SW480 (cell line): ENCODE results near the gene FAM83E.
"Not testable (repeated sequence)": the region's sequence is repeated elsewhere in the genome, so short reads cannot be mapped to it uniquely, and the experiment has no call there.

Experiments used
- DNase-seq: peaks from one replicate; pipeline ENCODE4 v3.0.0-alpha.2; 2016; ENCODE audit warnings: low spot score

The FAM83E gene

DNA sequence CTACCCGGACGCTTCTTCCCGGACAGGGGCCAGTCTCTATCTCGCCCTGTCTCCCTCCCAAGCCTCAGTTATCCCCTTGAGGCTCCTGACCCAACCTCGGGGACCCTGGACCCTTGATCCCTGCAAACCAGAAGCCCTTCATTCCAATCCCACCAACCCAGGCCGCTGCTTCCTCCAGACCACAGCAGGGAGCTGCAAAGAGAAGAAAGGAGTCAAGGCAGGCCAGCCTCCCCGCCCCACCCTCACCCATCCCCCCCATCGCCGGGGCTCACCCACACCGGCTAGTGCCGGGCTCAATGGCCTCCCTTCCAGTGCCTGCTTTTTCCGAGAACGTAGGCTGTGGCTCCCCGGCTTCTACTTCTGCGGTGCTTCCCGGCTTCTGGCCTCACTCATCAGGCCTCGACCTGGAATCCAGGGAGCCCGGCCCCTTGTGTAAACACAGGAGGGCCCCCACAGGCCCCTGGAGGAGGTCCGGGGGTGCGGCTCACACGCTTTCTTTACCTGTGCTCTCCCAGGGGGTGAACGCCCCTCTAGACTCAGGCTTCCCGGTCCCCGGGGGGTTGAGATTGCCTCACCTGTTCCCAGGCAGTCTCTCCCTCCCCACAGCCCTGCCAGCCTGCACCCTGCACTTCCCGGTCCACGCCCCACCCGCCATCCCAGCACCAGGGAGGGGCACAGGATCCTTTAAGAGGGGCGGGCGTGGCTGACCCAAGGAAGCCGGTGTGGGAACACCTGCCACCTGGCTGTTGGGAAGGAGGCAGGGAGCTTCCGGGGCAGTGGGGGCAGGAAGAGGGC, at the start of gene FAM83E:
FAM83E (minus strand) TSS at position 641 of the 795 bp plus-strand sequence. CDS start 1,704 bp downstream, outside the sequence.
- peak; percentile 85 for DNase-seq

DNA sequence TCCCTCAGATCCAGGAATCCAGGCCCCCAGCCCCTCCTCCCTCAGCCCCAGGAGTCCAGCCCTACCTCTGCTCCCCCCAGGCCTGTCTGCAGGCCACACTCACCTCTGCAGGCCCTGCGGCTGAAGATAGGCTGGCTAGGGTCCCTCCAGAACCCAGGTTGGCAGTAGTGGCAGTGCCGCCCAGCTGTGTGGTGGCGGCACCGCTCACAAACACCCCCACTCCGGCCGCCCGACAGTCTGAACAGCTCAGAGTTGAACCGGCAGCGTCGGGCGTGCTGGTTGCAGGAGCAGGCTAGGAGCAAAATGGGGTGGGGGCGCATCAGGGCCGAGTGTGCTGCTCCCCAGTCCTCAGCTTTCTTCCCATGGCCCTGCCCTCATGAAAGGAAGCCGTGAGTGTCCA, 49.6 kb upstream of the FAM83E start:
- DNase-seq, result no peak

DNA sequence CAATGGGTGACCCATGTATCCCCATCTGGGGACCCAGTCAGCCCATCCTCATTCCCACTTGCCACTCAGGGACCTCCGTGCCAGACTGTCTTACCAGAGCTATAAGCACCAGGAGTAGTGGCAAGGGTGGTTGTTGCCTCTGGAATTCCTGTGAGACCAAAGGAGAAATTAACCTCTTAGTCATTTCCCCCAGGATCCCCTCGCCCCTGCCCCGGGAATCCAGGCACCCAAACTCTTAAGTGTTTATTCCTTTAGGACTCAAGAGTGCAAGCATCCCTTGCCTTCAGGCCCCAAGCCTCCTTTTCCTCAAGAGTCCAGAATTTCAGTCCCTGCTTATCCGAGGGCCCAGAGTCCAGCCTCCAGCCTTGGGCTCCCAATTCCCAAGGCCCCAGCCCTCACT, 48.8 kb upstream of the FAM83E start:
- DNase-seq, result no peak

DNA sequence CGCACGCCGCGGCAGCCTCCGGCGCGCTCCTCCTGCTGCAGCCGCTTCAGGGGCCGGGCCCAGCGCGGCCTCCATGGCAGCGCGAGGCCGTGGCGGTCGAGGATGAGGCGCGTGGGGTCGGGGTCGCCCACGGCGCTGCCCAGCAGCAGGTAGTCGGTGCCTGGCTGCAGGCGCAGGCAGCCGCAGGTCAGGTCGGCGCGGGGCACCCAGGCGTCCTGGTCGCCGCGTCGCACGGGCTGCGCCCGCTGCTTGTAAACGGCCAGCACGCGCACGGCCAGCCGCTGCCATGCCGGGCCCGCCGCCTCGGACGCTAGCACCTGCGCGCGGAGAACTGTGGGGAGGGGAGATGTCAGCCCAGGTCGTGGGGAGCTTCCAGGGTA, 46.8 kb upstream of the FAM83E start:
- no peak for DNase-seq

DNA sequence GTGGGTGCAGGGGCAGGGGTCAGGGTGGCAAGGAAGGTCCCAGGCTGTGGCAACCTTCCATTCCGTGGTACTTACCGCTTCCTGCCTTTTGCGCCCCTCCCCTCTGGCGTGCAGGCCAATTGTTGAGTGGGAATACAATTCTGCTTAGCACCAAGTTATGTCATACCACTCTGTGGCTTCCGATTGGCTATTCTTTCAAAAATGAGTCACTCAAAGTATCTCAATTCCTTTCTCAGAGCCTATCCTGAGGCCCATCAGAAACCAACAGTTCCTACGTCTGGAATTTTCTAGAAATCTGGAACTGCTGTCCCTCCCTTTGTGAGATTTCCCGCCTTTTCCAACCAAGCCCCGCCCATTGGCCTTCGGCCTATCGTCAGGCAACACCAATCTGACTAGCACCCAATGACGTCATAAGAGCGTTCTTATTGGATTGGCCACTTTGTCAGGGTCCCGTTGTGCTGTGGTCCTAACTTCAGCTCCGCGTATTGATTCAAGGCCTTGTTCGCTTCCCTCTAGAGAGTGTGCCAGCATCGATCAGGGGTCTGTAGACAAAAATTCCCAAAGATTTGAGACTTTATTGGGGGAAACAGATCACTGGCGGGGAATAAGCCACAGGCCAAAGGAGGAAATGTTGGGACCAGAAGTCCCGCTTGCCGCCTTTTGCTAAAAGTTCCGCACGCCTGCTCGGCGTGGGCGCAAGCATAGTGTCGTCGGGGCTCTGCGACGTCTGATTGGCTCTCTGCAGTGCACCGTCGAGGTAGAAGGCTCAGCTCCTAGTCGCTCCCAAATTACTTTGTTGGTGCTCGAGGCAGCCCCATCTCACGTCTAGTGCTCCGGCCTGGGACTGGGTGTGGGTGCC, 46.2 kb upstream of the FAM83E start:
- DNase-seq, result peak; percentile 93

DNA sequence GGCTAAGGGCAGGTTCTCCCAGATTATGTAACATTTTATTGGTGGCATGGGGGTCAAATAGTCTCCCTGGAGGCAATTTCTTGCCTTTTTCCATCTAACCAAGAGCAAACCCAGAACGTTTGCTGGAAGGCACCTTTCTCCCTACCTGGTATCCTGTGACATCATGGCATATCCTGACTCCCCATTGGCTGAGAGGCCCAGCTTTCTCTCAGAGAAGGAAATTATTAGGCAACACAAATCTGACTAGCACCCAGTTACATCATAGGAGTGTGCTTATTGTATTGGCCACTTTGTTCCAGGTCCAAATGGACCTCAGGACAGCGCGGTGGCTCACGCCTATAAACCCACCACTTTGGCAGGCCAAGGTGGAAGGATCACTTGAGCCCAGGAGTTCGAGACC, 44.9 kb upstream of the FAM83E start:
- DNase-seq, result peak; percentile 60

DNA sequence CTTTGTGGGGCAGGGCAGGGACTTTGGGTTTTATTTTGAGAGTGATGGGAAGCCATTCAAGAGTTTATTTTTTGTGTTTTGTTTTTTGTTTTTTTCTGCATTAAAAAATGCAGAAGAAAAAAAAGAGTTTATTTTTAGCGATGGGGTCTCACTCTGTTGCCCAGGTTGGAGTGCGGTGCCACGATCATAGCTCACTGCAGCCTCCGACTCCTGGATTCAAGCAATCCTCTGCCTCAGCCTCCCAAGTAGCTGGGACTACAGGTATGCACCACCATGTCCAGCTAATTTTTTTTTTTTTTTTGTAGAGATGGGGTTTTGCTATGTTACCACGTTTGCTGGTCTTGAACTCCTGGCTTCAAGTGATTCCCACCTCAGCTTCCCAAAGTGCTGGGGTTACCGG, 43.6 kb upstream of the FAM83E start:
- no peak for DNase-seq

DNA sequence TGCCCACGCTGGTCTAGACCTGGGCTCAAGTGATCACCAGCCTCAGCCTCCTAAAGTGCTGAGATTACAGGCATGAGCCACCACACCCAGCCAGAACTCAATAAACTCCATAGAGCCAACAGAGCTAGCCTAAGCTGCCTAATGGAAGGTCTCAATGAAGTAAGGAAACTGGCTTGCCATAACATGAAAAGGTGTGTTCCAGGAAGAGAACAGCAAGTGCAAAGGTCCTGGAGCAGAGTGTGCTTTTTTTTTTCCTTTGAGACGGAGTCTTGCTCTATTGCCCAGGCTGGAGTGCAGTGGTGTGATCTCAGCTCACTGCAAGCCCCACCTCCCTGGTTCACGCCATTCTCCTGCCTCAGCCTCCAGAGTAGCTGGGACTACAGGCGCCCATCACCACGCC, 43.0 kb upstream of the FAM83E start:
- not testable (repeated sequence) for DNase-seq

DNA sequence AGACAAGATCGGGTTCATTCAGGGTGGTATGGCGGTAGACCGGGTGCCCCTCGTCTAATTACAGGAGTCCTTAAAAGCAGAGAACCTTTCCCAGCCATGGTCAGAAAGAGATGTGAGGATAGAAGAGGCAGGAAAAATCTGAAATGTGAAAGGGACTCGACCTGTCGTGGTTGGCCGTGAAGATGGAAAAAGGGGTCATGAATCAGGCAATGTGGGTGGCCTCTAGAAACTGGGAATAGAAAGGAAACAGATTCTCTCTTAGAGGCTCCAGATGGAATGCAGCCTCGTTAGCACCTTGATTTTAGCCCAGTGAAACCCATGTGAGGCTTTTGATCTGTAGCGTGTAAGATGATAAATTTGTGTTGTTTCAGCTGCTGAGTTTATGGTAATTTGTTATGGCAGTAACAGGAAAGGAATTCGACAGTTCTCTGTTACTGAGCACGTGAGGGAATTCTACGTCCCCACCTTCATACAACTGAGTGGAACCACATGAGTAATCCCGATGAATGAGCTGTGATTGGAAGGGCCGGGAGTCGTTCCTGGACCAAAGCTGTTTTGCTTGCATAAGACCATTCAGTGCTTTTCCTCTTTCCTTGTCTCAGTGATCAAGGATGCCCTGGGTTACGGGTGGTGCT, 42.1 kb upstream of the FAM83E start:
- DNase-seq, result peak; percentile 89

DNA sequence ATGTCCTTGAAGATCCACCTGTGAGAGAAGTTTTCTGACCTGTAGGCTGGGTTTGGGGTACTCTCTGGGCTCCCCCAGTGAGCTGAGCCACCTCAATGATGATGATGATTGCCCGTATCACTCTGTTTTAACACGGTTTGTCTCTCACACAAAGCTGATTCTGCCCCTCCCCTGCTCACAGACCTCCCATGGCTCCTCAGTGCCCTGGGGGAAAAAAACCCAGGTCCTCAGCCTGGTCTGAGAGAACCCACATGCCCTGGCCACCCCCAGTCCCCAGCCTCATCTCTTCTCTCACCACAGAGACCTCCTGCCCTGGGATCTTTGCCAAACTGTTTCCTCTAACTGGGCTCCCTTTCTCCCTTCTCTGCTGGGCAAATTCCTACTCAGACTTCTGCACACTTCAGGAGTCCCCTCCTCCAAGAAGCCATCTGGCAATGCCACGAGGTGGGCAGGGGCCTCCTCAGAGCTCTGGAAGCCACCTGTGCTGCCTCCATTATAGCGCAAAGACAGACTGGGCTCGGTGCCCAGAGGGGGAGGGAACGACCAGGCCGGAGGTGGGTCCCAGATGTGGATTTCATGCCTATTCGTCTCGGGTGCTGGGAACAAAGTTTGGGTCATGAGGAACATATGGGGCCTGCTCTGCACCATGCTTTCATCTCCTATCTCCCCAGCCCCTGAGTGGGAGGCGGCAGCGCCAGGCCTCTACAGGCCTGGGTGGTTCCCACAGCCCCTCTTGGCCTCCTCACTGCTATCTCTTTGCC, 39.6 kb upstream of the FAM83E start:
- no peak for DNase-seq

DNA sequence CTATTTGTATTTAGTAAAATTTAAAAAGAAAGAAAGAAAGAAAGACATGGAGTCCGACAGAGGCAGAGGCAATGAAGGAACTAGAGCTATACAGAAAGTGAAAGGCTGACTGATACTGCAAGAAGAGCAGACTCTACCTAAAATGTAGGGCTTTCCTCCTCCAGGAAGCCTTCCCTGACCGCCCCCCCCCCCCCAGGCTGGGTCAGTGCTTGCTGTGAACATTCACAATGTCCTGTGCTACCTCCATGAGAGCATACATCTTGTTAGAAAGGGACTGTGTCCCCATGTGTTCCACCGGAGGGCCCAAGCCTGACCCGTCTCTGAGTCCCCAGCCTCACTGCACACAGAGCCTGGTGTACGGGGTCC, 36.8 kb upstream of the FAM83E start:
- DNase-seq, result no peak

DNA sequence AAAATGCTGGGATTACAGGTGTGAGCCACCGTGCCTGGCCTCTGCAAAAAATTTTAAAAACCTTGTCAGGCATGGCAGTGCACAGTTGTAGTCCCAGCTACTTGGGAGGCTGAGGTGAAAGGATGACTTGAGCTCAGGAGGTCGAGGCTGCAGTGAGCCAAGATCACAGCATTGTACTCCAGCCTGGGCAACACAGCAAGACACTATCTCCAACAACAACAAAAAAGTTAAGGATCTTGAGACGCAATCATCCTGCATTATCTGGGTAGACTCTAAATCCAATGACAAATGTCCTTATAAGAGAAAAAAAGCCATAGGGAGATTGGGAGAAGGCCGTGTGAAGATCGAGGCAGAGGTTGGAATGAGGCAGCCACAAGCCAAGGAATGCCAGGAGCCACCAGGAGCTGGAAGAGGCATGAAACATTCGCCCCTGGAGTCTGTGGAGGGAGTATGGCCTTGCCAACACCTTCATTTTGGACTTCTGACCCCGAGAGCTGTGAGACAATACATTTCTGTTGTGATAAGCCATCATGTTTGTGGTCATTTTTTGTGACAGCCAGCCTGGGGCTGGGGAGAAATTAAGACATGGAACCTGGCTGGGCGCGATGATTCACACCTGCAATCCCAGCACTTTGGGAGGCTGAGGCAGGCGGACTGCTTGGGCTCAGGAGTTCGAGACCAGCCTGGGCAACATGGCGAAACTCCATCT, 36.3 kb upstream of the FAM83E start:
- DNase-seq, result no peak

DNA sequence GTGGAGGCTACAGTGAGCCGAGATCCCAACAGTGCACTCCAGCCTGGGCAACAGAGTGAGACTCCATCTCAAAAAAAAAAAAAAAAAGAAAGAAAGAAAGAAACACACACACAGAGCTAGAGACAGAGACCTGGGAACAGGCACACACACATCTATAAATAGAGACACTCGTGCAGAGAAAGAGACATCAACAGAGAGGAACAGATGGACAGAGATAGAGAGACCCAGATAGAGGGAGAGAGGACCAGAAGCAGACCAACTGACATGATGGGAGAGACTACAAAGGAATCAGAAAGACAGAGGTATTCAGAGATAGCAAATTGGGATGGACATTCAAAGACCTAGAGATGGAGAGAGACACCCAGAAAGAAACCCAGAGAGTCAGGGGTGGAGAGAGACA, 33.3 kb upstream of the FAM83E start:
- no peak for DNase-seq

DNA sequence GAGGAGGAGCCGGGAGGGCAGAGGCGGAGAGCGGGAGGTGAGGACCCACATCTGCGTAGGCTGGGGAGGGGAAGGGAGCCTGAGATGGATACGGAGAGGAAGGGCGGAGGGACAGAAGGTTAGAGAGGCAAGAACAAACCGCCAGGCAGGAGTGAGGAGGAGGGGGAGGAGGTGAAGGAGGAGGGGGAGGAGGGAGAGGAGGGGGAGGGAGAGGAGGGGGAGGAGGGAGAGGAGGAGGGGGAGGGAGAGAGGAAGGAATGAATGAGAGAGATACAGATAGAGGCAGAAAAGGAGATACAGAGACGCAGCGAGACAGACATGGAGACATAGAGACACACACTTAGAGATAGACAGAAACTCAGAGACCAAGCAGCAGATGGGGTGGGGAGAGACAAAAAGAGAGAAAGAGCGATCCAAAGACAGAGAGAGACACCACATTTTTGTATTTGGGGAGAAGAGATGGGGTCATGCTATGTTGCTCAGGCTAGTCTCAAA, 31.9 kb upstream of the FAM83E start:
- DNase-seq, result no peak

DNA sequence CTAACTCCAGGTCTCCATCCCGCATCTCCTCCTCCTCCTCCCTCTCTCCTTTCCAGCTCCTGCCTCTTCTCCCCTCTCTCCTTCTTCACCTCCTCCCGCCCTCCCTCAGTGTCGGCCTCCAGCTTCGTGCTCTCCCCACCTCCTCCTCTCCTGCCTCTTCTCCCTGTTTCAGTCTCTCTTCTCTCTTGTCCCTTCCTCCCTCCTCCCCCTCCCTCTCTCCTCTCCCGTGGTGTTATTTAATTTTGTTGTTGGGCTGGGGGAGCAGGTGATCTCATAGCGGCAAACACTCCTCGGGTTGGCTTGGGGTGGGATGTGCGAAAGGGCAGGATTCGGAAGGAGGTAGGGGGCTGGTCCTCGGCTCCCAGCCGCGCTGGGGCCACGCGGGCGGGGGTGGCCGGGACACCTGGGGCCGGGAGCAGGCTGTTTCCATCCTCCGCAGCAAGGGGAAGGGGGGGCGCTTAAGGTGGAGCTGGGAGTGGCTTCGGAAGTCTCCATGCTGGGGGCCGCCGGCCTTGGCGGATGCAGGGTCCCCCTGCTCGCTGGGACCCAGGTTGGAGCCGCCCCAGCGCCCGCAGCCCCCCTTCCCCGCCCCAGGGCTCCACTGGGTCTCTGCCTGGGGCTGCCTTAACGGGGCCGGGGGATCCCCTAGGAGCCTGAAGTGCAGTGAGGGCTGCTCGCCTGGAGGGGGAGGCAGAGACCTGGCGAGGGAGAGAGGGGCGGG, 31.3 kb upstream of the FAM83E start, which contains the start of gene CA11:
CA11 (minus strand) TSS at position 187 of the 721 bp plus-strand sequence. CDS start 555 bp downstream, outside the sequence.
- peak; percentile 90 for DNase-seq

DNA sequence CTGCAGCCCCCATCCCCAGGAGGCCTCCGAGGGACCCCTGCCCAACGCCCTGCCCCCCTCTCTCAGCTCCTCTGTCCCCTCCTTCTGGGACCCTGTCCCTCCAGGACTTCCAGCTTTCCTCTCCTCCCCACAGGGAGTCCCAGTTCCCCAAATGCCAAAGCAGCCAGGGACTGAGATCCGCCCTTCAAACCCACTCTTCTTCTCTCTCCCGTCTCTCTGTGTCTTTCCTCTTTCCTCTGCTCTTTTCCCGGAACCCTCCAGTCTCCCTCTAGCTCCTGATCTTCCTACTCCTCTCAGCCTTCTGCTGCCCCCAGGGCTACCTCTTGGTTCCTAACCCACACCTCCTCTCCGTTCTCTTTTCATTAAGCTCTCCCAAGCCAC, 30.7 kb upstream of the FAM83E start:
- DNase-seq, result peak; percentile 68

DNA sequence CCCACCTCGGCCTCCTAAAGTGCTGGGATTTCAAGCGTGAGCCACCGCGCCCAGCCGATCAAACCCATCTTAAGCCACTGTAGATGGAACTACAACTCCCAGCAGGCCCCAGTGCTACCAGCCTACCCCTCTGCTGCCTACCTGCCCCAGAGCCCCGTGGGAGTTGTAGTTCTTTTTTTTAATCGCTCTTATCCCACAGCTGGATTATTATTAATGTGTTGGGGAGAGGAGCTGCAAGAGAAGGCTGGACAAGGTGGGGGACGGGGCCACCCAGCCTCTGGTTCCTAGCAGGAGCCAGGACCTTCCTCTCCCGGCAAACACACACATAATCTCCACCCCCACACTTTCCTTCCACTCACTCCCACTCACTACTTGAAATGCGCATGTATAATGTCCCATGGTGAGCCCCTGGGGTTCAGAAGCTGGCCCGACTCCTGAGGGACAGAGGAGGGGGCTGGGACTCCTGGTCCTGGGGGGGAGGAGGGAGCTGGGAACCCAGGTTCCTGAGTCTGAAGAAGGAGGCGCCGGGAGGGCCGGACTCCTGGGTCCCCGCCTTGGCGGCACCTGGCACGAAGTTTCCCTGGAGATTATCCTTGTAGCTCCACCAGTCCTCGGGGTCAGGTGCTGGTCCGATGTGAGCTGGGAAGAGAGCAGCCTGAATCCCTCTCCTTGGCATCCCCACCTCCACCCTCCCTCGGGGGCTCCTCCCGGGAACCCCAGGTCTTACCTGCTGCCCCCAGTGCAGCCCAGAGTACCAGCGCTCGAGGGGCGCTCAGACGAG, 30.2 kb upstream of the FAM83E start:
- peak; percentile 90 for DNase-seq

DNA sequence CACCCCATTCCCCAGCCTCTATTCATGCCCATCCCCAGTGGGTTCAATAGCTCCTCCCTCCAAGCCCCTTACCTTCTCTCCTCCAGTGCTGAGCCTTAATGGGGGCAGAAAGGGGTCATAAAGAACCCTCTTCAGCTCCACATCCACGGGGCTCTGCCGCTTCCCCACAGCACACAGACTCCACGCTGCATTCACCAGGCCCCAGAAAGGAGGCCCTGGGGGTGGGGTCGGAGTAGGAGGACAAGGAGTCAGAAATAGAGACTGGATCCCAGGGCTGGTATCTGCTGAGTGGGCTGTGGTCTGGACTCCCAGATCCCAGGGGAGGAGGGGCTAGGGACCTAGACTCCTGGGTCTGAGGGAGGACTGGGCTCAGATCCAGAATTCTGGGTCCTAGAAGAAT, 29.5 kb upstream of the FAM83E start:
- no peak for DNase-seq

DNA sequence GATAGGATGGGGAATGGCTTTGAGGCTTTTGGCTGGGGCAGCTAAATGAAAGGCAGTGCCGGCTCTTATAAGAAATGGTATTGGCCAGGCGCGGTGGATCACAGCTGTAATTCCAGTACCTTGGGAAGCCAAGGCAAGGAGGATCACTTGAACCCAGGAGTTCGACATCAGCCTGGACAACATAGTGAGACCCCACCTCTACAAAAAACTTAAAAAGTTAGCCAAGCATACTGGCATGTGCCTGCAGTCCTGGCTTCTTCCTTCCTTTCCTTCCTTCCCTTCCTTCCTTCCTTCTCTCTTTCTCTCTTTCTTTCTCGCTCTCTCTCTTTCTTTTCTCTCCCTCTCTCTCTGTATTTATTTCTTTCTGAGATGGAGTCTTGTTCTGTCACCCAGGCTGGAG, 28.0 kb upstream of the FAM83E start:
- no peak for DNase-seq

DNA sequence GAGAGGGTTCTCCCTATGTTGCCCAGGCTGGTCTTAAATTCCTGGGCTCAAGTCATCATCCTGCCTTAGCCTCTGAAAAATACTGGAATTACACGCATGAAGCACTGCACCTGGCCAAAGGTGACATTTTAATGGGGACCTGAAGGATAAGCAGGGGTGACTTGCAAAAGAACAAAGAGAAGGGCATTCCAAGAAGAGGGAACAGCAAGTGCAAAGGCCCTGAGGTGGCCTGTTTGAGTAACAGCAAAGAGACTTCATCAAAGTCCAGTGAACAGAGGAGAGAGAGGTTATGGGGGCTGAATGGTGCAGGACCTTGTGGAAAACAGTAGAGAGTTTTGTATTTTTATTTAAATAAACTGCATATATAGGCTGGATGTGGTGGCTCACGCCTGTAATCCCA, 27.0 kb upstream of the FAM83E start:
- no peak for DNase-seq
